H1 (cell line): ENCODE measurements around the gene CHTF18. TPM values are rescaled to one million over a fixed set of nuclear protein-coding genes. Genes with fewer than 3 reads are reported as not detected.

Experiments used
- CTCF ChIA-PET: fragments of 300-600 bp; sonication (Branson Sonifier 250); formaldehyde crosslinking; loops from one replicate; lab custom pipeline; 2021; ENCODE audit not compliant: partially characterized antibody; lab: Charles Lee
- POLR2A ChIA-PET: fragments of 300-600 bp; sonication (Branson Sonifier 250); formaldehyde crosslinking; loops from one replicate; lab custom pipeline; 2021; ENCODE audit warnings: inconsistent platforms; ENCODE audit not compliant: partially characterized antibody; lab: Charles Lee
- DNase-seq, 2 experiments: peaks; one replicate each; pipeline versions ENCODE4 v3.0.0 to v3.0.0-alpha.2; 2010 to 2022; ENCODE audit warnings: low spot score in 2 of 2, low read depth in 1 of 2, mixed read lengths in 1 of 2
- FAIRE-seq: peaks from 2 replicates; lab custom pipeline; 2011; peaks lifted over from hg19 to GRCh38; lab: Jason Lieb, UNC
- H2AFZ ChIP-seq: 2 replicates; pipeline ENCODE4 v1.8.1; 2012; ENCODE audit warnings: low read length, inconsistent platforms
- H2AK5ac ChIP-seq: 2 replicates; pipeline ENCODE4 v1.6.1; 2013; ENCODE audit warnings: low read depth, low read length
- H2BK120ac ChIP-seq: replicated peaks from 2 replicates; pipeline ENCODE3; 2013; ENCODE audit warnings: low read depth, low read length, inconsistent platforms
- H2BK12ac ChIP-seq: 2 replicates; pipeline ENCODE4 v1.6.1; 2013; ENCODE audit warnings: low read depth, low read length
- H2BK15ac ChIP-seq: 2 replicates; pipeline ENCODE4 v1.6.1; 2013; ENCODE audit warnings: low read length
- H2BK20ac ChIP-seq: 2 replicates; pipeline ENCODE4 v1.6.1; 2013; ENCODE audit warnings: low read length
- H2BK5ac ChIP-seq: 2 replicates; pipeline ENCODE4 v1.6.1; 2013; ENCODE audit warnings: low read depth, low read length
- H3K14ac ChIP-seq: 2 replicates; pipeline ENCODE4 v1.6.1; 2013; ENCODE audit warnings: inconsistent platforms; ENCODE audit not compliant: insufficient read length
- H3K18ac ChIP-seq: 2 replicates; pipeline ENCODE4 v1.6.1; 2013; ENCODE audit warnings: low read length; ENCODE audit errors: extremely low read depth
- H3K23ac ChIP-seq: 2 replicates; pipeline ENCODE4 v1.6.1; 2013; ENCODE audit warnings: inconsistent platforms; ENCODE audit not compliant: insufficient read length
- H3K23me2 ChIP-seq: 2 replicates; pipeline ENCODE4 v1.6.1; 2013; ENCODE audit warnings: low read depth, low read length
- H3K27ac ChIP-seq: 2 replicates; pipeline ENCODE4 v1.6.1; 2011; ENCODE audit warnings: low read depth, low read length, inconsistent platforms
- H3K27me3 ChIP-seq, 4 experiments: replicated peaks in 1 of 4; 1 replicate in 1 of 4; 2 replicates in 3 of 4; pipeline versions ENCODE4 v1.6.1 to v1.8.1; 2011 to 2013; ENCODE audit warnings: low read length in 3 of 4, mild to moderate bottlenecking in 3 of 4, inconsistent platforms in 2 of 4, mixed read lengths in 2 of 4, moderate library complexity in 1 of 4; ENCODE audit not compliant: control insufficient read depth in 3 of 4, insufficient read depth in 3 of 4; ENCODE audit errors: extremely low read depth in 1 of 4
- H3K36me3 ChIP-seq, 4 experiments: 2 replicates each; pipeline versions ENCODE4 v1.6.1 to v1.8.1; 2011 to 2013; ENCODE audit warnings: mild to moderate bottlenecking in 4 of 4, low read length in 3 of 4, moderate library complexity in 2 of 4, control low read depth in 1 of 4, inconsistent platforms in 1 of 4; ENCODE audit not compliant: insufficient read depth in 4 of 4, control insufficient read depth in 2 of 4
- H3K4ac ChIP-seq: replicated peaks from 2 replicates; pipeline ENCODE3; 2013; ENCODE audit warnings: low read length, low read depth, mixed read lengths, inconsistent platforms; ENCODE audit not compliant: insufficient read length
- H3K4me1 ChIP-seq, 4 experiments: replicated peaks in 1 of 4; 1 replicate in 1 of 4; 2 replicates in 3 of 4; pipeline versions ENCODE4 v1.6.1 to v1.8.1; 2011 to 2013; ENCODE audit warnings: low read length in 3 of 4, inconsistent platforms in 2 of 4, mixed read lengths in 1 of 4; ENCODE audit not compliant: insufficient read depth in 4 of 4, control insufficient read depth in 3 of 4
- H3K4me2 ChIP-seq, 2 experiments: 2 replicates each; pipeline versions ENCODE4 v1.6.1 to v1.8.1; 2011 to 2013; ENCODE audit warnings: low read depth in 2 of 2, low read length in 2 of 2, control low read depth in 1 of 2, inconsistent platforms in 1 of 2, mild to moderate bottlenecking in 1 of 2; ENCODE audit not compliant: insufficient read depth in 1 of 2
- H3K4me3 ChIP-seq, 4 experiments: fragments of 200-600, 300-600 bp in 1 of 4; sonication (generic), shearing (Covaris generic), sonication (Bioruptor Twin) in 1 of 4; 2 replicates each; pipeline versions ENCODE4 v1.5.1 to v1.8.1; 2011 to 2016; ENCODE audit warnings: low read length in 4 of 4, low read depth in 3 of 4, control low read depth in 2 of 4, inconsistent platforms in 2 of 4, mild to moderate bottlenecking in 2 of 4, mixed read lengths in 1 of 4, moderate library complexity in 1 of 4; ENCODE audit not compliant: insufficient read depth in 2 of 4; ENCODE audit errors: extremely low read depth in 1 of 4
- H3K56ac ChIP-seq: replicated peaks from 2 replicates; pipeline ENCODE3; 2013; ENCODE audit warnings: low read depth, mild to moderate bottlenecking, mixed read lengths, low read length, inconsistent platforms; ENCODE audit not compliant: insufficient read length
- H3K79me1 ChIP-seq: 2 replicates; pipeline ENCODE4 v1.6.1; 2013; ENCODE audit warnings: low read depth, low read length, control low read depth
- H3K79me2 ChIP-seq, 2 experiments: 2 replicates each; pipeline versions ENCODE4 v1.6.1 to v1.8.1; 2012 to 2013; ENCODE audit warnings: low read length in 2 of 2, mild to moderate bottlenecking in 2 of 2, inconsistent platforms in 1 of 2; ENCODE audit not compliant: insufficient read depth in 2 of 2, control insufficient read depth in 1 of 2
- H3K9ac ChIP-seq, 4 experiments: replicated peaks in 1 of 4; 1 replicate in 1 of 4; 2 replicates in 3 of 4; pipeline versions ENCODE4 v1.6.1 to v1.8.1; 2011 to 2013; ENCODE audit warnings: low read depth in 3 of 4, low read length in 3 of 4, control low read depth in 2 of 4, mild to moderate bottlenecking in 2 of 4, moderate library complexity in 2 of 4, inconsistent platforms in 1 of 4; ENCODE audit errors: extremely low read depth in 1 of 4
- H3K9me3 ChIP-seq, 2 experiments: 2 replicates each; pipeline versions ENCODE4 v1.6.1 to v1.8.1; 2012 to 2013; ENCODE audit warnings: mild to moderate bottlenecking in 2 of 2, moderate library complexity in 2 of 2, control low read depth in 1 of 2, inconsistent platforms in 1 of 2, low read depth in 1 of 2, low read length in 1 of 2, mixed read lengths in 1 of 2; ENCODE audit not compliant: insufficient read depth in 2 of 2
- H4K20me1 ChIP-seq, 2 experiments: replicated peaks in 1 of 2; 2 replicates each; pipeline versions ENCODE3 to v1.8.1; 2011 to 2013; ENCODE audit warnings: inconsistent platforms in 2 of 2, low read length in 2 of 2, mild to moderate bottlenecking in 1 of 2; ENCODE audit not compliant: insufficient read depth in 2 of 2, control insufficient read depth in 1 of 2
- H4K5ac ChIP-seq: 2 replicates; pipeline ENCODE4 v1.6.1; 2013; ENCODE audit warnings: low read length, low read depth, mixed read lengths, inconsistent platforms; ENCODE audit not compliant: insufficient read length
- H4K8ac ChIP-seq: 2 replicates; pipeline ENCODE4 v1.8.0; 2013; ENCODE audit warnings: mild to moderate bottlenecking, moderate library complexity, low read length, inconsistent platforms; ENCODE audit not compliant: insufficient read depth; ENCODE audit errors: extremely low read depth
- H4K91ac ChIP-seq: replicated peaks from 2 replicates; pipeline ENCODE3; 2013; ENCODE audit warnings: low read length, mixed read lengths, inconsistent platforms; ENCODE audit not compliant: insufficient read length
- CBX8 ChIP-seq: fragments of 300-800, 300-1000 bp; sonication (generic); IDR thresholded peaks from 2 replicates; pipeline ENCODE4 v1.7.1; 2016; ENCODE audit warnings: low read depth, low read length, borderline replicate concordance
- CHD1 ChIP-seq: IDR thresholded peaks from 2 replicates; pipeline ENCODE4 v1.6.1; 2012; ENCODE audit warnings: low read depth, low read length, improper control_type of control experiment
- JUND ChIP-seq: IDR thresholded peaks from 2 replicates; pipeline ENCODE4 v1.6.1; 2011; ENCODE audit warnings: mild to moderate bottlenecking, improper control_type of control experiment, low read length
- NANOG ChIP-seq: IDR thresholded peaks from 2 replicates; pipeline ENCODE4 v1.6.1; 2011; ENCODE audit warnings: low read length, low read depth, mild to moderate bottlenecking, inconsistent platforms; ENCODE audit not compliant: insufficient read depth, poor library complexity, severe bottlenecking
- POLR2A ChIP-seq, 2 experiments: IDR thresholded peaks; 1 replicate in 1 of 2; 2 replicates in 1 of 2; pipeline ENCODE4 v1.6.1; 2011; ENCODE audit warnings: low read depth in 2 of 2, low read length in 2 of 2, mild to moderate bottlenecking in 2 of 2; ENCODE audit errors: control extremely low read depth in 1 of 2
- RBBP5 ChIP-seq: IDR thresholded peaks from 2 replicates; pipeline ENCODE4 v1.7.1; 2012; ENCODE audit warnings: low read depth, mild to moderate bottlenecking, inconsistent platforms, low read length, moderate library complexity, borderline replicate concordance
- RFX5 ChIP-seq: IDR thresholded peaks from 2 replicates; pipeline ENCODE4 v1.6.1; 2011; ENCODE audit warnings: low read depth, low read length, improper control_type of control experiment, borderline replicate concordance
- SP1 ChIP-seq: IDR thresholded peaks from 2 replicates; pipeline ENCODE4 v1.6.1; 2011; ENCODE audit warnings: low read depth, low read length
- SP2 ChIP-seq: IDR thresholded peaks from 2 replicates; pipeline ENCODE4 v1.6.1; 2012; ENCODE audit warnings: mild to moderate bottlenecking, low read length, inconsistent platforms
- TAF7 ChIP-seq: optimal IDR thresholded peaks from 2 replicates; pipeline ENCODE3; 2011; ENCODE audit warnings: low read depth, mild to moderate bottlenecking, inconsistent platforms, low read length, moderate library complexity, borderline replicate concordance
- TEAD4 ChIP-seq: IDR thresholded peaks from 2 replicates; pipeline ENCODE4 v1.6.1; 2012; ENCODE audit warnings: low read depth, low read length, inconsistent platforms, mixed read lengths
- YY1 ChIP-seq: IDR thresholded peaks from 2 replicates; pipeline ENCODE4 v1.6.1; 2011; ENCODE audit warnings: low read depth, mild to moderate bottlenecking, low read length
- ZNF274 ChIP-seq: IDR thresholded peaks from 2 replicates; pipeline ENCODE4 v1.7.0; 2012; ENCODE audit warnings: low read length, borderline replicate concordance; ENCODE audit errors: extremely low read depth
- WGBS, 2 experiments: shearing (Covaris generic) in 1 of 2; methylation state at CpG; one replicate each; pipeline versions ENCODE4 v1.1.6 to v1.1.7; 2013 to 2015; ENCODE audit warnings: low lambda C conversion rate in 2 of 2, mixed read lengths in 2 of 2, inconsistent platforms in 1 of 2, low coverage in 1 of 2, missing lambda C conversion rate in 1 of 2; ENCODE audit not compliant: insufficient replicate concordance in 2 of 2, insufficient coverage in 1 of 2, insufficient read length in 1 of 2; ENCODE audit errors: extremely low coverage in 1 of 2, missing lambda C conversion rate in 1 of 2; 5-methylcytosine and 5-hydroxymethylcytosine counted together
- polyA plus RNA-seq, 7 experiments: library from polyadenylated mRNA; depleted of rRNA in 3 of 7; stranded (reverse) in 5 of 7; unstranded in 2 of 7; fragments of >200 nt in 5 of 7; fragments of 200-250 nt in 2 of 7; gene quantifications; 1 replicate in 5 of 7; 2 replicates in 1 of 7; 4 replicates in 1 of 7; pipeline versions ENCODE4 v1.2.1 to v1.2.3, GENCODE V29; 2011 to 2013; ENCODE audit warnings: missing spikeins in 2 of 7, mixed read lengths in 2 of 7
- total RNA-seq: library from RNA; stranded (reverse); fragmentation: NEBNext Ultra II Directional; extraction: Animal tissue kit (Norgen Biotek cat#: 25700); gene quantifications from 2 replicates; pipeline ENCODE4 v1.2.1, GENCODE V29; 2021

CHTF18 gene
- total and polyA plus RNA-seq, 2 of the 8 experiments (the other 6 are each of a cell fraction or from before 2014, with no cell fraction given), result 75.3 to 104 TPM

GRCh38 chr16:776824-777223, 11.6 kb upstream of the CHTF18 start:
- DNase-seq (no peak), FAIRE-seq (no peak)
- 82% methylated on average over 9 of the region's 9 CpGs; no CpG with 5 or more reads in 1 of the 2 experiments for WGBS, 2 experiments
- H3K27me3 ChIP-seq, result peaks cover 0 to 3% (median under 1%) of the 10 kb centered on the region in 4 experiments; a peak in 3 of 7 replicates
- H2BK120ac ChIP-seq, result no peak overlapping the region
- H2BK5ac ChIP-seq, result no peak overlapping the region
- H3K36me3 ChIP-seq, result no peaks in the 10 kb centered on the region
- no peak overlapping the region for H3K56ac ChIP-seq
- no peaks in the 10 kb centered on the region for H3K79me2 ChIP-seq
- no peak overlapping the region for H2BK12ac ChIP-seq
- no peak overlapping the region for H3K4me2 ChIP-seq
- no peak overlapping the region for H2AFZ ChIP-seq
- H3K23me2 ChIP-seq, result no peaks in the 10 kb centered on the region; the same call in 1 of the 2 replicates
- peaks cover 0 to 4% of the 10 kb centered on the region in 2 experiments for H4K20me1 ChIP-seq
- H4K5ac ChIP-seq, result no peak overlapping the region
- H3K23ac ChIP-seq, result no peak overlapping the region
- H3K14ac ChIP-seq, result no peak overlapping the region
- H2BK20ac ChIP-seq, result no peak overlapping the region
- ChIA-PET CTCF (interaction anchor here (0.8 to 6.0 kb wide), 5 partner anchors 8 to 64 kb away, joined by 4 to 35 read pairs (median 5); partner anchors contain the start of gene CIAO3), POLR2A (interaction anchor here (0.7 to 2.1 kb wide), 6 partner anchors 8 to 47 kb away, joined by 3 to 7 read pairs (median 4); no protein-coding TSS in a partner anchor)
- H3K4me1 ChIP-seq, result no peaks in the 10 kb centered on the region
- no peak overlapping the region for H4K91ac ChIP-seq
- no peak overlapping the region for H3K4me3 ChIP-seq
- H3K9me3 ChIP-seq, result no peaks in the 10 kb centered on the region
- no peak overlapping the region for H3K18ac ChIP-seq
- H3K79me1 ChIP-seq, result no peaks in the 10 kb centered on the region
- no peak overlapping the region for H3K27ac ChIP-seq
- no peak overlapping the region for H2BK15ac ChIP-seq
- H3K4ac ChIP-seq, result no peak overlapping the region
- H4K8ac ChIP-seq, result no peak overlapping the region
- H2AK5ac ChIP-seq, result no peak overlapping the region
- no peak overlapping the region for H3K9ac ChIP-seq
- no peak for TF ChIP-seq SP2
- TF ChIP-seq TAF7, result no peak
- no peak for TF ChIP-seq RBBP5
- TF ChIP-seq ZNF274, result no peak
- TF ChIP-seq NANOG, result no peak
- TF ChIP-seq YY1, result no peak
- no peak for TF ChIP-seq CBX8
- TF ChIP-seq JUND, result no peak
- TF ChIP-seq SP1, result no peak
- TF ChIP-seq POLR2A (IDR thresholded peaks at IDR 0.05; ENCODE audit: control extremely low read depth in 1 of 2, low read depth in 2 of 2, low read length in 2 of 2), result no peak
- no peak for TF ChIP-seq CHD1
- no peak for TF ChIP-seq TEAD4
- no peak for TF ChIP-seq RFX5
